Islet precursor cell (in vitro differentiated cells): ENCODE measurements around the gene USP49.

Experiments
- DNase-seq: peaks from one replicate; pipeline ENCODE4 v3.0.0-alpha.2; 2018

The USP49 gene

DNA sequence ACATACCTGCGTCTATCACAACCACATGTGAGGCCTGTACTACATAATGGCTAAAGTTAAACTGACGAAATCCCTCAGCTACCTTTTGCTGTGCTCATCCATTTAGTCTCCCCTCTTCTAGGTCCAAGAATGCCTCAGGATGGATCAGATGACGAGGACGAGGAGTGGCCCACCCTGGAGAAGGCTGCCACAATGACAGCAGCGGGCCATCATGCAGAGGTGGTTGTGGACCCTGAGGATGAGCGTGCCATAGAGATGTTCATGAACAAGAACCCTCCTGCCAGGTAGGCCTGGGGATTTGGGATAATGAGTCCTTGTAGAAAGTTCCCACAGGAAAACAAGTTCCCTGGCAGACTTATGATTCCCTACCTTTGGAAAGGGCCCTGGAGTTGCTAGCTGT is 32.1 kb upstream of the USP49 start:
- DNase-seq = no peak

DNA sequence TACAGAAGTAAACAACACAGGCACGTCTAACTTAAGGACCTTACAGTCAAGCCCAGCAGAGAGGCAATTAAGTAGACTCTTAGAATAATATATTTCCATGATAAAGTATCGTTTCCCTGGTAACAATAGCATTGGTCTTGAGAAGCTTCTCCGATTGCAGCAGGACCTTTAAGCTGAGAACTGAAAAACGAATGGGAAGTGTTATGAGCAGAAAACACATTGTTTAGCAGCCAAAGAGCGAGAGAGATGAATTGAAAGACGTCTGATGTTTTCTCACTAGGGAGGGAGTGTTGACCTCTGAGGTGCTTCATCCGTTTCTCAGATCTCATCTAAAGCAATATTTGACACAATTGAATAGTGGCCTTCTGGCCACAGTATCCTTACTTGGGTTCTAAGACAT is 27.0 kb upstream of the USP49 start:
- DNase-seq = no peak

DNA sequence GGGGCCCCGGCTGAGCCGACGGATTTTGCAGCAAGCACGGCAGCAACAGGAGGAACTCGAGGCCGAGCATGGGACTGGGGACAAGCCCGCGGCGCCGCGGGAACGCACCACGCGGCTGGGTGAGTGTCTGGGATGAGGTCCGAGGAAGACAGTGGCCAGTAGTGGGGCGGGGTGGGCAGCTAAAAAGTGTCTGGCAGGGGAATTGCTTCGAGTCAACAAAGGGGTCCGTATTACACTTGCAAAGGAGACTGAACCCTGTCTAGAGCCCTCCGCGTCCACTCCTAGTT is 26.5 kb upstream of the USP49 start:
- no peak for DNase-seq

DNA sequence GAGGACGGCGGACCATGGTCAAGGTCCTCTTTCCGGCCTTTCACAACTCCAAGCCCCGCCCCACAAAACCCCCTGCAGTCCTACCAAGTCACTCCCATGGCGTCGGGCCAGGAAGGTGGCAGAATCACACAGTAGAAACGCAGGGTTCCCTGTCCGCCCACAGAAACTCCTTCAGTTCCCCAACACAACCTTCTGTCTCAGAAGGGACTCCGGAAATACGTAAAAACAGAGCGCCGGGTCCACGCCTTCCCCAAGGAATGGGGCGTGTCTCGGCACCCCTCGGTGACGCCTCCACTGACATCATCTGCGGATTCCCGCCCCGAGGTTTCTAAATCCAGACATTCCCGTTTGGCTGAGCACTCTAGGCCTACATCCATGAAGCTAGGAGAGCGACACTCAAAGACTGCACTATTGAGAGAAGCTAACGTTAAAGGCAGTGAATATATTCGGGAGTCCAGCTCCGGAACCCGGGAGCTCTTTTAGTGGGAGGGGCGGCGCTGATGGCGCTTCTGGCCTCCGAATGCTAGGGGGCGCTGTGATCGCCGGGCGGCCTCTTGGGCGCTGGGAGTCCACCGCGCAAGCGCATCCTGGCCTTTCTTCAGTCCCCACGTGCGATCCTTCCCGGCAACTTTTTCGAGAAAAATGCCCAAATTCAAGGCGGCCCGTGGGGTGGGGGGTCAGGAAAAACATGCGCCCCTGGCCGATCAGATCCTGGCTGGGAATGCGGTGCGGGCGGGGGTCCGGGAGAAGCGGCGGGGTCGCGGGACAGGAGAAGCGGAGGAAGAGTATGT is 25.9 kb upstream of the USP49 start, which contains the start of the genes BYSL and MED20:
TSS of gene BYSL (plus strand) at position 579 of the 791 bp plus-strand sequence. CDS start at position 643, 64 bp downstream.
TSS of gene MED20 (minus strand) at position 219 of the 791 bp plus-strand sequence. CDS start at position 98, 121 bp downstream.
- peak; percentile 97 for DNase-seq

DNA sequence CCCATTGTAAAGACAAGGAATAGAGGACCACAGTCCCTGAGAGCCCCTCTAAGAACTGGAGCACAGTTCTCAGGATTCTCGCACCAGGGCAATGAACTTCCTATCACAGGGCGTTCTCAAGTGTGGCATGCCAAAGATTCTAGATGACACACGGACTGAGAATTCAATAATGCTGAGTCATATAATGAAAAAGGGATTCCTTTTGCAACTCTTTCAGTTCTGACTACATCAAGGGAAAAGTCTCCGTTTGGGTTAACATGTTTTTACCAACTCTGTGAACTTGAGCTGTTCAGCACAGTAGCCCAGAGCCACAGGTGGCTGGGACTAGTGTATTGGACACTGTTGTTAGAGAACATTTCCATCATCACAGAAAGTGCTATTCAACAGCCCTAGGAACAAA is 22.4 kb upstream of the USP49 start:
- peak; percentile 65 for DNase-seq

DNA sequence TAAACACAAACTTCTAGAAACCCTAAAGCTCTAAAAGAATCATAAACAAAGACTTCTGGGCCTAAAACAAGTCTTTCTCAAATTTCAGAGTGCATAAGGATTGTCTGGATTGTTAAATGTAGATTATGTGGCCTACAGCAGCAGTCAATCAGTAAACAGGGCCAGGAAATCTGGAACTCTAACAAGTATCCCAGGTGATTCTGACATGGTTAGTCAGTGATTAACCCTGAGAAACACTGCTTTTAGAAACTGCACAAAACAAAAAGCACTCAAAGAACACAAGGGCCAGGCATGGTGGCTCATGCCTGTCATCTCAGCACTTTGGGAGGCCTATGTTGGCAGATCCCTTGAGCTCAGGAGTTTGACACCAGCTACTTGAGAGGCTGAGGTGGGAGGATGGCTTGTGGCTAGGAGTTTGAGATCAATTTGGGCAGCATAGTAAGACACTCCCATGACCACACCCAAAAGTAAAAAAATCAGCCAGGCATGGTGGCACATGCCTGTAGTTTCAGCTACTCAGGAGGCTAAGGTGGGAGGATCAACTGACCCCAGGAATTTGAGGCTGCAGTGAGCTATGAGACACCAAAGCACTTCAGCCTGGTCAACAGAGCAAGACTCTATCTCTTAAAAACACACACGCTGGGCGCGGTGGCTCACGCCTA is 19.8 kb upstream of the USP49 start:
- no peak for DNase-seq

DNA sequence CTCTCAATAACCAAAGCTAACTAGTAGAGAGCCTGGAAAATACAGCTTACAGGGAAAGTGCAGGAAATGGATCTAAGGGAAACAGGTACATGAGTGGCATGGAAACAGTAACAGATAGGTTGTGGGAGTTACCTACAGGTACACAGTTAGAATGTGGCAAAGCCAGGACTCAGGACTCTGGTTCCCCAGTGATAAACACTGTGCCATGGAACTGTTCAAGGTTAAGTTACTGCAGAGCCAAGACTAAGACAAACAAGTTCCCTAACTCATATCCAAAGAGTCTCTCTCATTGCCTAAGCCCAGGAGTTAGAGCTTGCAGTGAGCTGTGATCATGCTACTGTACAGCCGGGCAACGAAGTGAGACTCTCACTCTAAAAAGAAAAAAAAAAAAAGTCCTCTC is 19.2 kb upstream of the USP49 start:
- DNase-seq = no peak

DNA sequence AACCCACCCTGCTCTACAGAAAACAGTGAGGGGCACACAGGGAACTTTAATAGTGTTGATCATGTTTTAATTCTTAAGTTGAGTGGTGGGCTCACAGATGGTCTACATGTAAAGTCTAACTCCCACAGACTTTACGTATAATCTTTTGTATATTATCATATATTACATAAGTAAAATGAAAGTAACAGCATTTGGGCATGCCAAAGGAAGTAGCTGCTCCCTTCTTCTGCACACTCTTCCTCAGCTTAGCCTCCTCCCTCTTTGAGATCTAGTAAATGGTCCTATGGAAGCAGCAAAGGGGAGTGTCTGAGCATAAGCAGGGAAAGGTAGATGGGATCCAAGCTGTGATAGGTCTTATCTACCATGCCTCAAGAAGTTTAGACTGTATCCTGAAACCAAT is 14.6 kb upstream of the USP49 start:
- DNase-seq = no peak

DNA sequence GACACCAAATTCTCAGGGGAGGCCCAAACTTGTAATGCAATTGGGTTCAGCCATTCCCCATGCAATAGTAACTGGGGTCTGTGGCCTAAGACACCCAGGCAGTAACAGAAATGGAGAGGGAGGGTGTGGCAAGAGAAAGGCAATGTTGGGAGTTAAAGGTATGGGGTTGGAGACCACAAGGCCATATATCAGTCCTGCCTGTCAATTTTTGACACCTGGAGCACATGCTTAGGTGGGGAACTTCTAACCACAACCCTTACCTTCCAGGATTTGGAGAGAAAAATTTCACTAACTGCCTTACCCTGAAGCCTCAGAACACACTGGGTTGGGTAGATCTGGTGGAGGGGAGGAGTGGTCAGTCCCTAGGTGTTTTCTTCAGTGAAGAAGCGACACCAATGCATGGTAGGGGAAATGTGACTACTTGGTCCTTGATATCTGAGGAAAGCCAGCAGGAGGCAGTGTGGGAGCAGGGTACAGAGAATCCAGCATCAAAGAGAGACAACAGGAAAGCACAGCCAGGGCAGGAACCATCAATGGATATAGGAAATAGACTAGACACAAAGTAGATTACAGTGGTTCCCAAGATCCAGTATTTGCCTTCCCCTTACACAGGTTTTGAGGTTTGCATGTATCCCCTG is 6.8 kb upstream of the USP49 start:
- peak; percentile 51 for DNase-seq

DNA sequence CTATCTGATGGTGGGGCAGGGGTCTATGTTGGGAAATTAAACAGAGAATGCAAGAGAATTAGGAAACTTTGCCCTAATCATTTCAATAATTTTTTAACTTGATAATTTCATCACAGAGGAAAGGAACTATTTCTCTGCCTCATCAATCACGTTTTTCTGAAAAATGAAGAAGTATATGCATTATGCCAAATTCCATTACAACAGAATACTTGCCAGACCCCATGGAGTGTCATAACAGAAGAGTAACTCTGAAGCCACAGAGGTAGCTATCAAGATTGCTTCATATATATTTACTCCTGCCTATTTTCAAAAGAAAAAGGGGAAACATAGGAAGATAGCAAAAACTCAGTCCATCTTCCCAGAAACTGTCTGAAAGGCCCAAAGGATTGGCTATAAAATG is 5.7 kb upstream of the USP49 start:
- no peak for DNase-seq

DNA sequence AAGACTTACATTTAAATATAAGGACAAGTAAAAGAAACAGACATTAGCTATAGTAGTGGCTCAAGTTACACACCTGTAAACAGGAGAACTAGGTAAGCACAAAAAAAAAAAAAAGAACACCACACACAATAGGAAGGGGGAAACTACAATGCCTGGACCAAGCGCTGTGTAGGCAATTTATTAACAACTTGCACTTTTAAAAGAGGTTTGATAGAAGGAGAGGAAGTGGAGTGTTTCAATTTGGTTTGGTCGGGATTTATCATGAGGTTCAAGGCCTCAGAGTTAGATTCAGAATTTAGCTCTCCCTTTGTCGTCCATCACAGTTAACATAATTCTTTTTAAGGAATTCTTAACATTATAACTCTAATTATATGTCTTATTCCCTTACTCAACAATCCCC is 1.1 kb upstream of the USP49 start:
- no peak for DNase-seq

DNA sequence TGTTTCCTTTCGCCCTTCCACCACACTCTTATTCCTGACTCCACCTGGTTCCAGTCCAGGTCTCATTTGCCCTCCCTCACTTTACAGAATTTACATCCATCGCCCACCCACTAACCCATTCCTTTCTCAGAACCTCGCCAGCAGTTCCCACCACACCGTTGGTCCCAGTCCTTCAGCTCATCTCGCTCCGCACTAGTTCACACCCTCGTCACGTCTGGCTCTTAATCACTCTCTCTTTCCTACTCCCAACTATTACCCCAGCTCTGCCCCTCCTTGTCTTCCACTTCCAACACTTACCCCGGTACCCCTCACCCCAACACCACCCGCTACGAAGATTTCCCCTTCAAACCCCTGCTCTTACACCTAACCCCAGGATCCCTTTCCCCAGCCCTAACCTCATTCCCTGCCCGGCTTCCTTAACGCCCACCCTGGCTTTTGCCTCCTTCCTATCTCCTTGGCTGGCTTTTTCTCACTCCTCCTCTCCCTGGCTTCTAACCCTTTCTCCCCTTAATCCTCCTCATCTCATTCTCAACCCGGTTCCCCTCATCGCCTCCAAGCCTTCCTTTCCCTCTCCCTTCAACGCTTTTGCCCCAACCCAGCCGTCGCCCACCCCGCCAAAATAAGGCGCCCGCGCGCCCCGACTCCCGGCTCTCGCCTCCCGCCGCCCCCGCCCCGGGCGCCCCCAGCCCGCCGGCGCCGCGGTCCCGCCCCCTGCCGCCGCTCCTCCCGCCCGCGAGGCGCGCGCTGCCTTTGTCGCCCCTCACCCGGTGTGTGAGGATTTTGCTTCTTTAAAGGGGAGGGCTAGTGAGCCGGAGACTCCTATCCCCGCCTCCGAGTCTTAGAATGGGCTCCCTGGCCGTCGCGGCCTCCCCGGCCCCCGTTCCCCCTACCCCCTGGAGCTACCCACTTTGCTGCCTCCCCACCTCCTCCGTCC is 542 bp downstream of the USP49 start:
- no peak for DNase-seq

DNA sequence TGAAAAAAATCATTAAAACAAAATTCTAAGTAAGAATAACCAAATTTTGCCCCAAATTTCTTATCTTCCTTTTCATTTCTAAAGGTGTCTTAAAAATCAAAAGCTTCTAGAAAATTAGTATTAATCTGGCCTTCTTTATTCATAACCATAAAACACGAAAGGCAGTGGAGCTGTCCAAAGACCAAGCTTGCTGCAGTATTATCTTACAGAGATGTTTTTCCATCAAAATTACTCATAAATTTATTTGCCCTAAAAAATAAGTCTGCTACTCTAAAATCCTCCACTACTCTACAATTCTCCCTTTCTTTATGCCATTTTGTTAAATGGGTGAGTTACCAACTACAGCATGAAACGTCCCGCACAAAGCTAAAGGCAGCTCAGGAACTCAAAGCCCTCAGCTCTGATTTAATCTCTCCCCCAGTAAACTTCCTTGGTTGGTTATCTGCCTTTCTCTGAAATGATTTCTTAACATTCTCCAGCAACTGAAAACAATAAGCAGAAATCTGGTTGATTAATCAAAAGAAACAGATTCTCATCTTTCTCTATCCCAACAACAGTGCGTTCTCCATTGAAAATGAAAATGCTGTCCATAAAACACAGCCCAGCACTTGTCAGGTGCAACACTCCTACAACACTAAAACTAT is 2.1 kb downstream of the USP49 start:
- DNase-seq = no peak

DNA sequence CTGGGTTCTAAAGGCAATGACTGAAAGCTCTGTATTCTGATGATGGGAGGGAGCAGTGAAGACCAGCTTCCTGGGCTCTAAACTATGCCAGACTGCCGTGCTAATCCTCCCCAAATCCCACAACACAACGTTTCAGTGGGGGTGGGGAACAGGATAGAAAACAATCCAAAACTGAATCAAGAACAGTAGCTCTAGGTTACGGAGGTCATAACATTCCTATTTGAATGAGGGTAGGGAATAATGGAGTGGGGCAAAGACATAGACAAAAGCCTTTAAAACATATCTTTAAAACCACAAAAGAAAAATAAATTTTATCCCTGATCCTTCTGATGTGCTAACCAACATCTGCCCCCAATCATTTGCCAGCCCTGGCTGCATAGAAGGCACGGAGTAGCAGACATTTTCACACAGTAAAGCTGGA is 7.8 kb downstream of the USP49 start:
- DNase-seq = no peak

DNA sequence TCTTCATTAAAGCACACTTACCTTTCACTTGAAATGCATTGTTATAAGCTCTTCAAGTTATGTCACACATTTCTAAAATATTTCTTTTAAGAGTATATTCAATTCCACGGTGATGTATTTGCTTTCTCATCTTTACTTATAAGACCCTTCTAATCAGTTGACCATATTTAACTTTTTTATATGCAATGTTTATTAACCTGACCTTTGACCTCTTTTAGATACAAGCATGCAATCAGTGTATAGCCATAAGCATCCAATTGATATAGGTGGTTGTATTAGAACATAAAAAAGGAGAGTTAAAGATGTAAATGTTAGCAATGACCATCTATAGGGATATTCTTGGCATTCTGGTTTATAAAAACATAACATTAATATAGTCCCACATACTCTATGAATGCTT is 9.2 kb downstream of the USP49 start:
- no peak for DNase-seq

DNA sequence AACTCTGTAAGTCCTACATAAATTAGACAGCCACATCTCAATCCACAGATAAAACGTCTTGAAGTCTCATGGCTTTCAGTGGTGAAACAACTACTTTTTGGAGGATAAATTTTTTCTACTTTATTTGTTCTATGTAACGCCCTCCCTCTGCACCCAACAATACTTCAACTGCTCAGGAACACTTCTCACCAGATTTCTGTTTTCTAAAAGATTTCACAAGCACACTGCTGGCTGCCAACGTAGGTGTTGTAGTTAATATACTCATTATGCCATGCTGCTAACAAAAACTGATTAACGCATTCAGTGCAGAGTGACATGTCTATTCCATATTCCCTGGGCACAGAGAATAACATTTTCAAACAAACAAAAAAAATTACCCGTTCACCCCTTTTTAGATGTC is 10.2 kb downstream of the USP49 start:
- no peak for DNase-seq

DNA sequence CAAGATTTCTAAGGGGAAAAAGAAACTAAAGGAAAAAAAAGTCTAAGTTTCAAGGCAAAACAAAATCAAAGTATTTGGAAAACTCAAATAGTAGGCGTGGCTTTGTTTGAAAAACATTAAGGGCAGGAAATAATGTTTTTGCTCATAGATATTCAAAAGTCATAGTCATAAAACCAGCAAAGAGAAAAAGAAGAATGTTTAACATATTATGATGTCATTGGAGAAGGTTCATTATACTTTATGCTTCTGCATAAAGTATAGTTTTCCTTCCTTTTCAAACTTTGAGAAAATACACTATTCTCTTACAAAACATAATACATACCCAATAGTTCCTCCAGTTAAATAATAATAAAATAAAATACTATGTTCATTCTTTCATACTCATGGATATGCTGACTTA is 13.7 kb downstream of the USP49 start:
- no peak for DNase-seq

DNA sequence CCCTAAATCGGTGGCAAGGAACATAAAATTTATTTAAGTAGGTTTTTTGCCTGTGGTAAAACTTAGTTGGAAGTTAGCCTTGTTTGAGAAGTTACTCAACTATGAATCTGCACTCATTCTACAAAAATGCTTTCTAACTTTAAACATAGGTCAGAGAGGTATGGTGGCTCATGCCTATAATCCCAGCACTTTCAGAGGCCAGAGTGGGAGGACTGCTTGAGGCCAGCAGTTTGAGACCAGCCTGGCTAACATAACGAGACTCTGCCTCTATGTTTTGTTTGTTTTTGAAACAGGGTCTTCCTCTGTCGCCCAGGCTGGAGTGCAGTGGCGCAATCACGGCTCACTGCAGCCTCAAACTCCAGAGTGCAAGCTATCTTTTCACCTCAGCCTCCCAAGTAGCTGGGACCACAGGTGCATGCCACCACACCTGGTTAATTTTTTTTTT is 16.2 kb downstream of the USP49 start:
- DNase-seq = no peak

DNA sequence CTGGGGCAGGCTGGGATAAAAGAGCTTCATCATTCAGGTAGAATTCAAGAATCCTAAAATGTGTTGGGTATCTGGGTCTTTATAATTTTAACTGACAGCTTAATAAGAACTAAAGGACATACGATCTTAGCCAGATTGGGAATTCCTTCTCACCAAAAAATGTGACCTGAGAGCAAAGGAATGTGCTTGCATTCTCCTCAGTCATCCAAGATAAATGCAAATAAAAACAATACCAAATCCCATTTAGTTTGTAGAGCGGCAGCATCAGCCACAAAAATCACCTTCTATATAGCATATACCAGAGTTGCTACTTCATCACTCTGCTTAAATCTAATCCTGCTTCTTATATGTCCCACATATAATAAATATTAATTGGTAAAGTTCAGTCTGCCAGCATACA is 16.9 kb downstream of the USP49 start:
- DNase-seq = no peak

DNA sequence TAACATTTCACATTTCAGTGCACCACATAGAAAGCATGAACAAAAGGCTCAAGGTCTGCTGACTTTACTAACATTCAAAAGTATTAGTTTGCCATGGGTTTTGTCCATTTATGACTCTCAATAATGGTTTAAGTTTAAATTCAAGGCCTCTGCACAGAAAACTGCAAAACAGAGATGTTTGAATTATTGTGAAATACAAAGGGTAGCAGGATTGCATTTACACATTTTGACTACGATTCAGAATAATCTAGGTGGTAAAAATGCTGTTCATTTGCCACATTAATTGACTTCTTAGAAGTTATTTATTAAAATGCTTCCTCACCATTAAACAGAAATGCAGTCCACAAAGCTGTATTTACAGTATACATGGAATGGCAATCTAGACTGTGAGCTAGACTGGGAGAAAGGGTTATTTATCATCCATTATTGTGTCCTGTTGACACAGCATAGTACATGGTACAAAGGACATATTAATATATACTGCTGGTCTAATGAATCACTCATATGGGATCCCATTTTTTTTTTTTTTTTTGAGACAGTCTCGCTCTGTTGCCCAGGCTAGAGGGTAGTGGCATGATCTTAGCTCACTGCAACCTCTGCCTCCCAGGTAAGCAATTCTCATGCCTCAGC is 18.0 kb downstream of the USP49 start:
- no peak for DNase-seq

DNA sequence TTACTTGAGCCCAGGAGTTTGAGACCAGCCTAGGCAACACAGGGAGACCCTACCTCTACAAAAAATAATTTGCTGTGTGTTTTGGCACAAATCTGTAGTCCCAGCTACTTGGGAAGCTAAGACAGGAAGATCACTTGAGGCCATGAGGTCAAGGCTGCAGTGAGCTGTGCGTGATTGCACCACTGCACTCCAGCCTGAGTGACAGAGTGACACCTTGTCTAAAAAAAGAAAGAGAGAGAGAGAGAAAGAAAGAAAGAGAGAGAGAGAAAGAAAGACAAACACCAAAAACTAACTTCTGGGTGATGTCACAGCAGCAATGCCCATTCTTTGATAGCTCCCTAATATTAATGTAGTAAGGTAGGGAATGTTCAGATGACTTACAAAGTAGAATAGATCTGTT is 20.4 kb downstream of the USP49 start:
- DNase-seq = no peak

DNA sequence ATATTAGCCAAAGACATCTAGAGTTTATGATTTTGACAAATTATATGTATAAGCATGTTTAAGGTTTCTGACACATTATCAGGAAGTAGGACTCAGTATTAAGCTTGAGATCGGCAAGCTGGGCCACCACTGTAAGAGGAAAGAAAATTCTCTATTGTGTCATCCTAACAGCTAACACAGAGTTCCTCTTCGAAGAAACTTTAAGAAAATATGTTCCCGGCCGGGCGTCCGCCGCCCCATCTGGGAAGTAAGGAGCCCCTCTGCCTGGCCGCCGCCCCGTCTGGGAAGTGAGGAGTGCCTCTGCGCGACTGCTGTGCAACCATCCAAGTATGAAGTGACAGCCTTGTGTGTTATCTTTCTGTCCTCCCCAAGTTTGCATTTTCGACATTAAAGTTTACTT is 23.0 kb downstream of the USP49 start:
- DNase-seq = no peak
